HuH-7 (cell line): ENCODE measurements around the gene SLC44A2.
A peak's percentile ranks its signal among the peaks of the same experiment; 100 is the strongest.
"Not testable (repeated sequence)": the region's sequence is repeated elsewhere in the genome, so short reads cannot be mapped to it uniquely, and the experiment has no call there.

Source experiments
- DNase-seq: peaks from one replicate; pipeline ENCODE4 v3.0.0; 2011; ENCODE audit warnings: low spot score

Gene SLC44A2

DNA sequence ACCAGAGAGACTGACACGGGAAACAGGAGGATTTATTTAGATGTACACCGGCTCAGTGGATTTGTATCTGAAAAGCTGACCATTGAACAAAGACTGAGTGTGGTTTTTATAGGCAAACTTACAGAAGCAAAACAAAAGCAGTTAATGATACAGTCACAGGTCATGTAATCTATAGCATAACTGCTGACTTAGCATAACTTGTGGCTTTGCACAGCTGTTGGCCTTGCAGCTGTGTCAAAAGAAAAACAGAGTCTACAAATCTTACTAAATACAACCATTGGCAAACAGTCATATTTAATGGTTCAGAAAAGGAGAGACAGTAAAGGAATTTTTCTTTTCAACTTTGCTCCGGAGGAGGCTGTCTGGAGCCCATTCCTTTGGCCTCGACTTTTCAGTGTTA is 26.5 kb downstream of the SLC44A2 start:
- no peak for DNase-seq

DNA sequence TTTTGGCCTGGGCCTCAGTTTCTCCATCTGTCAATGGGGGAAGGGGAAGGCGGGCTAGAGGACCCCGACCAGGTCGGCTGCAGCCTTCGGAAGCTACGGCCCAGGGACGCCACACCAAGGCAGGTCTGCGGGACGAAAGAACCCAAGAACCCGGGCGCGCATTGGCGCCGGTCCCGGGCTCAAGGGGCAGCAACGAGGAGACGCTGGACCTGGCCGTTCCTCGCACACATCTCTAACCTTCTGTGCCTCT is 28.1 kb downstream of the SLC44A2 start:
- DNase-seq = no peak

DNA sequence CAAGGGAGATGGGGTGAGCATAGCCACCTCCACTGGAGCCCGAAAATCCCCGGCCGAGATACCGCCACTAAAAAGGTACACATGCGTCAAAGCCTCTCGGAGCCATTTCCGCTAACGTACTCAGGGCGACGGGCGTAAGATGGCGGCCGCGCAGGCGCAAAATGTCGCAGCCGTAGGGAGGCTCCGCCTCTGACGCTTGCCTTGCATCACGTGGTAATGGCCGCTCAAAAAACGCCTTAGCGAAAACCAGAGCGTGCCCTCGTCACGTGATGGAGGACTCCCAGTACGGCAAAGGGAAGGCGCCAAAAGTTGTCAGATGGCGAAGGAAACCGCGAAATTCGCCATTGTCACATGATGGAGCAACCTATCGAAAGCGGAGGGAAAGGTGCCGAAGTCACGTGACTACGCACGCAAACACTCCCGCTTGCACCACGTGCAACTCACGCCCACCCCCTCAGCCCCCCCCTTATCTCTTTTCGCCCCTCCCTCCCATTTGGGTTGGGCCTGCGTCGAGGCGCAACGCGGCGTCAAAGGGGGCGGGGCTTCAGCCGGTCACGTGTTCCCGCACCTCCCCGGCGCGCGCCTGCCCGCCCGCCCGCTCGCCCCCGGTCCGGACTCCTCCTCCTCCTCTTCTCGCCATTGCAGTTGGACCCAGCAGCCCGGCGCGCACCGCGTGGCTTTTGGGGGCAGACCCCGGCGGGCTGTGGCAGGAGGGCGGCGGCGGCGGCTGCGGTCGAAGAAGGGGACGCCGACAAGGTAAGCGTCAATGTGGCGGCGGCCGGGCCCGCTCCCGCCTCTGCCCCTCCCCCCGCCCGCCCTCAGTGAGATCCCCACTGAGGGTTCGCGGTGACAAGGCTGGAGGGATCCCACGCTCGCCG is 28.6 kb downstream of the SLC44A2 start, which contains the start of gene ILF3:
Gene ILF3 (plus strand): TSS at position 615 of the 878 bp plus-strand sequence. CDS start 16,260 bp downstream, outside the sequence.
- peak; percentile 88 for DNase-seq

DNA sequence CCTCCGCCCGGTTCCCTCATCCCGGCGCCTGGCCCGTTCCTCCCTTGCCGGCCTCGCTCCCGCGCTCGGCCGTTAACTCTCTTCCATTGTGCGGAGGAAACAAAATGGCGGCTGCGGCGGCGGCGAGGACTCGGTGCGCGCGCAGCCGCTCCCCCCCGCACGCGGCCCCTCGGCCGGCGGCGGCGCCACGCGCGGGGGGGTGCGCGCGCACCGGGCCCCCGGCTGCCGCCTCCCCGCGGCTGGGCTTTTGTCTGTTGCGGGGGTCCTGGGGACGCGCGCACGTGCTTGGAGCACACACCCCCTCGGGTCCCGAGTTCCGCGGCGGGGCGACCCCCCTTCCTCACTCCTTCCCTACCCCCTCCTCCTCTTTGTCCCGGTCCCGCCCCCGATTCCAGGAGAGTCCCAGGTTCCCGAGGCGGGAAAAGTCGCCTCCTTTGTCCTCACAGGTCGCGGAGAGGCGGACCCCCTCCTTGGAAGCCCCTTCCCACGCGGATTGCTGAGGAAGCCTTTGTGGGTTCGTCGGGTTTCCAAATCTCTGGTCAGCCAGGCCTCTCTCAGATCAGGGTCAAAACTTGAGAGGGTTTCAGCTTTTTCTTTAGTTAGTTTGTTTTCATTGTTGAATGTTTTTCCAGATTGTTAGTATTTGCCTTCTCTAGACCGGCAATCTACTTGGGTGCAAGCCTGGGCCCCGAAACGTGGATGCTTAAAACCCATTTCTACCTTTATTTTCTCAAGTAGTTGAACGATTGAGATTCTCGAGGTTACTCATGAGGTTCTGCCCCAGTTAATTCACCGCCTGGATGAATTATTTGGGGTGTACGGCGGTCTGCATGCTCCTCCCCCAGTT is 29.5 kb downstream of the SLC44A2 start:
- peak; percentile 30 for DNase-seq

DNA sequence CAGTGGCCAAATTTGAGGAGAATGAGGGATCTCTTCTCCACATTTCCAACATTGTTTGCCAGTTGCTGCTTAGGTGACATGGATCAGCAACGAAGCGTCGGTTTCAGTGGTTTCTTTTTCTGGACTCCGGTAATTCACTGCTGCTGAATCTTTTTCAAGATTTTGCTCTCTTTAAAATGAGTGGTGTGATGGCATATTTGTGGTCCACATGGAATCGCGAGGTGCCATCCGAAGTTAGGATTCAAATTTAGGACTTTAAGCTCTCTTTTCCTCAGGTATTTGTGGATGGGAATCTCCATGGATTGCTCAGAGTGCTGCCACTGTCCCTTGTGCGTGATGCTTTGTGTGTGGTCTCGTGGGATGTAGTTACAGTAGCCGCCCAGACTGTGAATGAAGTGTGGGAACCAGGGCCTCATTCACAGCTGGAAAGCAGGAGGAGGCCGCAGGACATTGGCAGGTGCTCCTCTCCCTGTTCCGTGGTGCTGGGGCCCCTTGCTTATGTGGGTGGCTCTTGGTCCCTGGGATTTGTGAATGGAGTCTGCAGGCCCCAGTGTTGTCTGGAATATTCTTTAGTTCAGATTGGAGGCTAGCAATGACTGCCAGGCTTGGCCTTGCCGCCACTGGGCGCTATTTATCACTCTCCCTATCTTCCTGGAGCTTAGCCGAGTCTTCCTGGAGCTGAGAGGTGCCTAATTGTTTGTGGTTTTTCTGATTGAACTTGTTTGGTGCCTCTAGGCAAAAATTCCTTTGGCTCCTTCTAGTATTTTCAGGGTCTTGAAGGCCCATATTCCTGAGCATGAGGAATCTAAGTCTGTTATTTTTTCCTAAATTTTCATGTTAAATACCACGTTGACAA is 30.3 kb downstream of the SLC44A2 start:
- no peak for DNase-seq

DNA sequence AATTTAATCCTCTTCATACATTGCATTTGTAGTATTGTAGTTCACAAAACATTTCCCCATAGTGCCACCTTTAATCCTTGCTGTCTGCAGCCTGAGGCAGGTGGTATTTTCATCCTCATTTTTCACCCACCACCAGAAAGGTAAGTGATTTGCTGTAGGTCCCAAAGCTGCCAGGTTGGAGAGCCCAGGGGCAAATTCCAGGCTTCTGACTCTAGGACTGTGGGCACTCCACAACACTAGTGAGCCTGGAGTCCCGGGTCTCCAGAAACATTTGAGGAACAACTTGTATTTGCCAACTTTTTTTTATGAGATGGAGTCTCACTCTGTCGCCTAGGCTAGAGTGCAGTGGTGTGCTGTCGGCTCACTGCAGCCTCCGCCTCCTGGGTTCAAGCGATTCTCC is 35.0 kb downstream of the SLC44A2 start:
- DNase-seq = no peak

DNA sequence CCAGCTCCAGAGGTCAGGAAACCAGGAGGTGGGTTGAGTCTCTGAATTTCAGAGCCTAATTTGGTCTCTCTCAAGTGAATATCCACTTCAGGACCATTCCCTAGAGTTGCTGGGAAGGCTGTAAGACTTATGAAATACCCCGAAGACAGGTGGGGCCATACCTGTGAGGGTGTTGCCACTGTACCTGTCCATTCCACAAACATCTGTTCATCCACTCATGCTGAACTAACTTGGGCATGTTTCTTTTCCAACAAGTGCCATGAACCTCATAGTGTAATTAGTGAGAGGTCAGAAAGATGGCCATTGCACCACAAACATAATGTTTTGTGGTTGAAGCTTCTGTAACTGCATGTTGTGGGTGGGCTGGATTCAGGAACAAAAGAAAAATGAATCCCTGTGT is 36.6 kb downstream of the SLC44A2 start:
- DNase-seq = no peak

DNA sequence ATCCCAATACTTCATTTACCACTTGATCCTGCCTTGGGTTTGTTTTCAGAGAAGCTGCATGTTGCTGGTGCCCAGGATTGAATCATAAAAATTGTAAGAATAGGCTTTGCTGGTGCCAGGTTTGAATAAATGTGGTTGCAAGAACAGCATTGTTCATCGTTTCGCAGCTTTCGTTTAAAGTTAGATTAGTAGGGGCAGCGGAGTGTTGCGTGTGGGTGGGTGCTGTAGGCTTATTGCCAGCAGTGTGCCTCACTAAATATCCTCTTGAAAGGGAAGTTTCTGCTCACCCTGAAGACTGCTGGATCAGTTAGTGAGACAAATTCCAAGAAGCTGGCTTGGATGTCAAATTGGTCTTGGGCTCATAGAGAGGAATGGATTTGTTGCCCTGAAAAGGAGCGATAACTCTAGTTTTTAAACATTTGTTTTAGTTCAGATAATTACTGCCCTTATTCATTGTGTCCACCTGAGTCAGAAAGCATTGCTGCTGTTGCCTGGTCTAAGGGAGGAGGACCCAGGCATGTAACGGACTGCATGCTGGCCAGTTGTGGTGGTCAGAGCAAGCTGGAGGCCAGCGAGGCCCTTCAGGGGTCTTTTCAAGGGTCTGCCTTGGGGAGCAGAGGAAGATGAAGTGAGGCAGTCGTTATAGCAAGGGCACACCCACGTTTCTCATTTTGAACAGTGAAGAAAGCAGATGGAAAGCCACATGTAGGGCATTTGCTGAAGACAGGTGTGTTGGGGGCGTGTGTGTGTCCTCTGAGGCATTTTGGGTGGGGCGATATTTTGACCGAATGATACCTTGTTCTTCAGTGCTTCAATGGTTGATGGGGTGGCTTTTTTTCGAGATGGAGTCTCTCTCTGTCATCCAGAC is 37.3 kb downstream of the SLC44A2 start:
- no peak for DNase-seq

DNA sequence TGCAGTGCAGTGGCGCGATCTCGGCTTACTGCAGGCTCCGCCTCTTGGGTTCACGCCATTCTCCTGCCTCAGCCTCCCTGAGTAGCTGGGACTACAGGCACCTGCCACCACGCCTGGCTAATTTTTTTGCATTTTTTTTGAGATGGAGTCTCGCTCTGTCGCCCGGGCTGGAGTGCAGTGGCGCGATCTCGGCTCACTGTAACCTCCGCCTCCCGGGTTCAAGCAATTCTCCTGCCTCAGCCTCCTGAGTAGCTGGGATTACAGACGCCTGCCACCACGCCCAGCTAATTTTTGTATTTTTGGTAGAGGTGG is 37.9 kb downstream of the SLC44A2 start:
- not testable (repeated sequence) for DNase-seq

DNA sequence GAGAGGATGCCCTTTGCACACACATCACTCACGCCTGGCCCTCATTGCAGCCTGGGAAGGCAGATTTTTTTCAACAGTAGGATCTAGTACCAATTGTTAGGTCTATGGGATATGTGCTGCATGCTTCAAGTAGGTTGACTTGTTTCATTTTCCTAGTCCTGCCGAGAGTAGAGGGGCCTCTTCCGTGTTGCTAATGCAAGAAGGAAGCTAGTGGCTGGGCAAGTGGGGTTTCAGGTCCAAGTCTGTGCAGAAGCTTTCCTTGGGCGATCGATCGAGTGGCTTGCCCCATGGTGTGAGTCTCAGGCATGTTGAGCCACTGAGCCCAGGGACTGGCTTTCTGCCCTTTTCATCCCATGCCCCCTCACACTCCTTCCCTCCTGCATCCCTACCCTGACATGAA is 42.5 kb downstream of the SLC44A2 start:
- DNase-seq = no peak

DNA sequence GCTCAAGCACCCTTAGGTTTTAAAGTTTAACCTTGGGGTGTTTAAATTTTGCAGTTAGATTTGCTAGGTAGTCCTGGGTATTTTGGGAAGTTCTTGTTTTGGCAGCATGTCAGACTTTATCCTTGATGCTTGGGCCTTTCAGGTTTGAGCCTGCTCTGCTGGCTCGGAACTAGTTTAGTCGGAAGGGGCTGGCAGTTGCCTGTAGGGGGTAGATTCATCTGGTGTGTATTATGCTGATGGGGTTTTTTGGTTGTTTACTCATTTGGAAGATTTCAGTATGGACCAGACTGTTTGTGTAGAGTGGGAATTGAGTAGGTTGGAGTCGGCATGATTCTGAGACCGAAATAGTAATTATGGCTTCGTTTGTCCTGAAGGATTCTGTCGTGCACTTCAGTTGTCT is 43.9 kb downstream of the SLC44A2 start:
- no peak for DNase-seq

DNA sequence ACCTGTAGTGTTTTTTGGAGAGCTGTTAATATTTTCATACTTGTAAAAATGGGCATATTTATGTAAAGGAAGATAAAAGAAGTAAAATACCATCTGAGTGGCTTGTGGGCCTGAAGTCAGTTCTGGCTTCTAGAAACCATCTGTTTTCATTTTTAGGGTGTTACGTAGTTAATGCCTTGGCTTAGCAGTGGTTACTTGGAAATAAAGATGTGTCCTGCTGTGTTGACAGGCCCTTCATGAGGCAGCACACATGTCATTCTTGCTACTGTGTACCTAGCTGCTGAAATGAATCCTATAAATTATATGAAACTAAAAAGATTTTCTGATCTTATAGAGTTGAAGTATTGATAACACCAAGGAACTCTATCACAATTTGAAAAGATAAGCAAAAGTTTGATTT is 44.8 kb downstream of the SLC44A2 start:
- no peak for DNase-seq

DNA sequence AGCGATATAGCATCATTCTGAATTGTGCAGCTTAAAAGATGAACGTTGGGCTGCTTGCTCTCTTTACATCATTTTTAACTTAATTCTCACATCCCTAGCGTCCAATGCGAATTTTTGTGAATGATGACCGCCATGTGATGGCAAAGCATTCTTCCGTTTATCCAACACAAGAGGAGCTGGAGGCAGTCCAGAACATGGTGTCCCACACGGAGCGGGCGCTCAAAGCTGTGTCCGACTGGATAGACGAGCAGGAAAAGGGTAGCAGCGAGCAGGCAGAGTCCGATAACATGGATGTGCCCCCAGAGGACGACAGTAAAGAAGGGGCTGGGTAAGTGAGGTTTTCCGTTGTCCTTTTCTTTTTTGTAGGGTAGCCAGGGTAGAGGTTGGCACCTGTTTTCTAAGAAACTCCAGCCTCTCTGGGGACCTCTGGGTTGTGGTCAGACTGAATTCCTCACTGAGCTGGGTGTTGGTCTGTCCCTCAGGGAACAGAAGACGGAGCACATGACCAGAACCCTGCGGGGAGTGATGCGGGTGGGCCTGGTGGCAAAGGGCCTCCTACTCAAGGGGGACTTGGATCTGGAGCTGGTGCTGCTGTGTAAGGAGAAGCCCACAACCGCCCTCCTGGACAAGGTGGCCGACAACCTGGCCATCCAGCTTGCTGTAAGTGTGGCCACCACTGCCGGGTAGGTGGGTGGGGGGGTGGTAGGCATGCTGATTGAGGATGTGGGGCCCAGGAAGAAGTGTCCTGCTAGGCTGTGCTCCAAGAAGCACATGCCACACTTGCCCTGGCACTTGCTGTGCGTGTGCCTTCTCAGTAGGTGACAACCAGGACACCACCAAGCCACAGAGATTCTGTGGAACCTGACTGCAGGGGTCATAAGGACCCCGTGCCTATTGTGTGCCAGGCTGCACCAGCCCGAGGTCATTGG is 45.8 kb downstream of the SLC44A2 start:
- DNase-seq = no peak

DNA sequence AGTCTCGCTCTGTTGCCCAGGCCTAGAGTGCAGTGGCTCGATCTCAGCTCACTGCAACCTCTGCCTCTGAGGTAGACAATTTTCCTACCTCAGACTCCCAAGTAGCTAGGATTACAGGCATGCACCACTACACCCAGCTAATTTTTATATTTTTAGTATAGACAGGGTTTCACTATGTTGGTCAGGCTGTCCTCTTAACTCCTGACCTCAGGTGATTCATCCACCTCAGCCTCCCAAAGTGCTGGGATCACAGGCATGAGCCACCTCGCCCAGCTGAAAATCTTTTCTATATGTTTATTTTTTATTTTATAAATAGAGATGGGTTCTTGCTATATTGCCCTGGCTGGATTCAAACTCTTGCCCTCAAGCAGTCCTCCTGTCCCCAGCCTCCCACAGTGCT is 46.6 kb downstream of the SLC44A2 start:
- DNase-seq = not testable (repeated sequence)

DNA sequence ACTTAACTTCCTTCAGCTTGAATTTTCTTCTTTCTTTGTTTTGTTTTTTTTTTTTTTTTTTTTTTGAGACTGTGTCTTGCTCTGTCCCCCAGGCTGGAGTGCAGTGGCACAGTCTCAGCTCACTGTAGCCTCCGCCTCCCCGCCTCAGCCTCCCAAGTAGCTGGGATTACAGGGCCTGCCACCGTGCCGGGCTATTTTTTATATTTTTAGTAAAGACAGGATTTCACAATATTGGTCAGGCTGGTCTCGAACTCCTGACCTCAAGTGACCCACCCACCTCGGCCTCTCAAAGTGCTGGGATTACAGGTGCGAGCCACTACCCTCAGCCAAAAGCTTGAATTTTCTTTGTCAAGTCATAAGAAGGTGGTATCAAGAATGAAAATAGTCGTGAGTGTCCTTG is 49.9 kb downstream of the SLC44A2 start:
- DNase-seq = not testable (repeated sequence)

DNA sequence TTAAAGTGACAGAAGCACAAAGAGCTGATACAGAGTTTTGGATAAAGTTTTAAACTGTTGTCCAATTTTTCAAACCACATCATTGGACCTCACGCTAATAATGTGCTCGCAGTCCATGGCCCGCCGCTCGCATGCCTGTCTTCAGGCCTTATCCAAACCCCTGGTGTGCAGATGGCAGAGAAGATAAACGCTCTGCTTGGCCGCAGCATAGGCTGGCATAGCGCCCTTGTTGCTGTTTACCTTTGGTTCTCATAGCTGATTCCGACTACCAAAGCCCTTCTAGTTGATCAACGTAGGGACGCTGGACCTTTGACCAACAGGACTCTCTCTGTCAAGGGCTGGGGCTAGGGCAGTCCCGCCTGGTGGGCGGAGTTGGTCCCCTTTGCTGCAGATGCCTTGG is 52.4 kb downstream of the SLC44A2 start:
- DNase-seq = no peak

DNA sequence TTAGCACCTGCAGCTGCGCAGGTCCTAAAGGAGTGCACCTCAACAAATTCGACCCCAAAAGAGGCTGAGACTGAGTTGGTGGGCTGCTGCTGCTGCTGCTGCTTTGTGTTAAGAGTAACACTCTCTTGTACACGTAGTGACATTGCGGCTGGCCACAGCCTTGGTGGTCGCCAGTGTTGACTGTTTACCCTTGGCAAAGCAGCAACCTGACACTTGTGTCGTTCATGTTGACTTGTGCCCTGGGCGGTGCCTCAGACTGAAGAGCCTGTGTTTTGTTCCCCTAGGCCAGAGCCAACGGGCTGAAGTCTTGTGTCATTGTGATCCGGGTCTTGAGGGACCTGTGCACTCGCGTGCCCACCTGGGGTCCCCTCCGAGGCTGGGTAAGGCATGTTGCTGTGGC is 53.5 kb downstream of the SLC44A2 start:
- DNase-seq = no peak

DNA sequence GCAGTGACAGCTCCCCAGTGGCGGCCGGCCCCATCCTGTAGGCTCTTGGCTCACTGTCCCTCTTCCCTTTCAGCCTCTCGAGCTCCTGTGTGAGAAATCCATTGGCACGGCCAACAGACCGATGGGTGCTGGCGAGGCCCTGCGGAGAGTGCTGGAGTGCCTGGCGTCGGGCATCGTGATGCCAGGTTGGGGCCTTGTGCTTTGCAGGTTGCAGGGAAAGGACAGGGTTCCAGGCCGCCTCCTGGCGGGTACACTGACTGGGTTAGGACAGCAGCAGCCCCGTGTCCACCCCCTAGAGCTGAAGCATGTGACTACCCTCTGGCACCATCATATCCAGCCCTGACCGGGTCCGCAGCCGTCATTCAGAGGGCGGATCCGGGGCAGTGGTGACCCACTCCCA is 54.4 kb downstream of the SLC44A2 start:
- no peak for DNase-seq

DNA sequence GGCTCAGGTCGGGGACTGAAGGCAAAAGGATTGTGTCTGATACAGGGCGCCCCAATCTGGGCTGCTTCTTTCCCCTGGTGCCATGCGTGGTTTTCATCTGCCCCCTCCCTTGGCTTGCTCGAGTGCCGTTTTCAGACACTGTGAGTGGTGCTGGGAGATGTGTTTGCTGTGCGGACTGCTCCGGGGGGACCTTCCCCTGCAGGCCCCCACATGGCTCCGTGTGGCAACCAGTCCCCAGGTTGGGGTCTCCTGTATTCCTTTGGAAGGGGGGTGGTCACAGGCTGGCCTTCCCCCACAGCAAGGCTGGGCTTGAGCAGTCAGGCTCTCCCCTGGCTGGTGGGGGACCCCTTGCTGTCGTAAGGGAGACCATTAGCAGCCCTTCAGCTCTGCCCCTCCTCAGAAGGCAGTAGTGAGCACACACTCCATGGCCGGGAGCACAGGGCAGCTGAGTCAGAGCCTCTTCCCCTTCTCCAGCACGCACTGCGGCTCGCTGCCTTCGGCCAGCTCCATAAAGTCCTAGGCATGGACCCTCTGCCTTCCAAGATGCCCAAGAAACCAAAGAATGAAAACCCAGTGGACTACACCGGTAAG is 55.3 kb downstream of the SLC44A2 start:
- DNase-seq = no peak

DNA sequence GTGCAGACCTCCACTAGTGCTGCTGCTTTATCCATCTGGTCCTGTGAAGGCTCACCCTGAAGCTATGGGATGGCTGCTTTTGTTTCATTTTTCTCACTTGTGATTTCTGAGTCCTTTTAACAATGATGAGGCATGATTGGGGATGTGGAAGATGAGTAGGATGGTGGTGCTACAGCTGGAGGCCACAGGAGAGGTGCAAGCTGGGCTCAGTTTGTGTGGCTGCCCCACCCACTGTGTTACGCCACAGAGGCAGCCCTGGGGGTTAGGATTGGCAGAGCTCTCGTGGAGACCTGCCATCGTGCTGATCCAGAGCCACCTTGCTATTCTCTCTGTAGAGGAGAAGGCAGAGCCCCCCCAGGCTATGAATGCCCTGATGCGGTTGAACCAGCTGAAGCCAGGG is 56.3 kb downstream of the SLC44A2 start:
- no peak for DNase-seq
